Adrenal gland (tissue), 12 donors: Measurements from ENCODE around the gene VPS39. TPM values are rescaled to one million over a fixed set of nuclear protein-coding genes. Genes with fewer than 3 reads are reported as not detected.

Experiments used
- DNase-seq, 7 donors: peaks; one replicate each; pipeline ENCODE4 v3.0.0-alpha.2; 2019 to 2020
- H3K27ac ChIP-seq, 5 donors: fragments of 200-600 bp; sonication (generic) in 4 of 5; 1 replicate in 3 of 5; 2 replicates in 2 of 5; pipeline versions ENCODE4 v1.5.1 to v1.8.0; 2016 to 2020; ENCODE audit warnings: mild to moderate bottlenecking in 1 of 5
- H3K27me3 ChIP-seq: fragments of 200-600 bp; 2 replicates; pipeline ENCODE4 v1.8.0; 2021
- H3K36me3 ChIP-seq, 2 donors: fragments of 200-600 bp; replicated peaks in 1 of 2; 1 replicate in 1 of 2; 2 replicates in 1 of 2; pipeline versions ENCODE4 v1.5.1 to v1.8.0; 2018 to 2022
- H3K4me1 ChIP-seq, 2 donors: fragments of 200-600 bp; replicated peaks in 1 of 2; 1 replicate in 1 of 2; 2 replicates in 1 of 2; pipeline versions ENCODE4 v1.5.1 to v1.8.0; 2018 to 2021
- H3K4me3 ChIP-seq, 4 donors: fragments of 200-600 bp; sonication (generic) in 3 of 4; one replicate each; pipeline ENCODE4 v1.5.1; 2016 to 2018
- H3K9me3 ChIP-seq, 3 donors: fragments of 200-600 bp; sonication (generic) in 1 of 3; replicated peaks in 1 of 3; 1 replicate in 2 of 3; 2 replicates in 1 of 3; pipeline versions ENCODE4 v1.5.1 to v1.8.0; 2016 to 2021
- POLR2A ChIP-seq, 2 donors: fragments of 450-650 bp; IDR thresholded peaks; one replicate each; pipeline ENCODE4 v1.6.1; 2017; ENCODE audit warnings: antibody characterized with exemption in 2 of 2, mild to moderate bottlenecking in 2 of 2, moderate library complexity in 1 of 2
- WGBS, 4 donors: extraction: QIAGEN DNeasy Blood & Tissue Kit in 2 of 4; methylation state at CpG; one replicate each; pipeline versions ENCODE4 v1.1.5 to v1.1.7; 2013 to 2017; 5-methylcytosine and 5-hydroxymethylcytosine counted together
- intact Hi-C, 2 donors: fragments of 100-400 bp; cut with DNase I; formaldehyde crosslinking; loops; one replicate each; pipeline versions ENCODE4 v1.14.1 to v1.15.0; 2022 to 2023
- polyA plus RNA-seq, 3 donors: library from polyadenylated mRNA; stranded (reverse); fragments of 200-250 nt in 2 of 3; fragments of 350-450 nt in 1 of 3; fragmentation: Illumina TruSeq in 1 of 3; extraction: RNeasy Lipid Tissue Mini Kit (QIAGEN cat#74804) in 1 of 3; gene quantifications; one replicate each; pipeline ENCODE4 v1.2.3, GENCODE V29; 2013 to 2014
- total RNA-seq, 9 donors: library from RNA; depleted of rRNA in 4 of 9; stranded (reverse); fragments of >200 nt in 4 of 9; fragments of 120-200 nt in 1 of 9; fragmentation: NEBNext Ultra II Directional in 1 of 9; extraction: Animal tissue kit (Norgen Biotek cat#: 25700) in 1 of 9; gene quantifications; one replicate each; pipeline versions ENCODE4 v1.1.0 to v1.2.4, GENCODE V29; 2013 to 2023
- TF ChIP-seq, protein P1 (sequence below), 6 experiments: fragments of 450-650 bp in 4 of 6; fragments of 200-600 bp in 2 of 6; sonication (generic) in 1 of 6; IDR thresholded peaks; 1 replicate in 5 of 6; 2 replicates in 1 of 6; pipeline versions ENCODE4 v1.5.1 to v1.8.0; 2016 to 2021; ENCODE audit warnings: antibody characterized with exemption in 6 of 6, mild to moderate bottlenecking in 2 of 6, moderate library complexity in 1 of 6
- donor health status: healthy with polysubstance abuse.
- donor health status: Bipolar disorder and iron deficiency.
- donor health status: DM: yes; HTN: yes; CAD: no.
- donor health status: DM: no; HTN: no; CAD: no.
- donor health status: DM: no; HTN: no; CAD: no.
- donor health status: DM: yes; HTN: yes; CAD: no.

The VPS39 gene
- total and polyA plus RNA-seq, 12 donors = 42.4 to 159 (median 70.4) TPM

DNA sequence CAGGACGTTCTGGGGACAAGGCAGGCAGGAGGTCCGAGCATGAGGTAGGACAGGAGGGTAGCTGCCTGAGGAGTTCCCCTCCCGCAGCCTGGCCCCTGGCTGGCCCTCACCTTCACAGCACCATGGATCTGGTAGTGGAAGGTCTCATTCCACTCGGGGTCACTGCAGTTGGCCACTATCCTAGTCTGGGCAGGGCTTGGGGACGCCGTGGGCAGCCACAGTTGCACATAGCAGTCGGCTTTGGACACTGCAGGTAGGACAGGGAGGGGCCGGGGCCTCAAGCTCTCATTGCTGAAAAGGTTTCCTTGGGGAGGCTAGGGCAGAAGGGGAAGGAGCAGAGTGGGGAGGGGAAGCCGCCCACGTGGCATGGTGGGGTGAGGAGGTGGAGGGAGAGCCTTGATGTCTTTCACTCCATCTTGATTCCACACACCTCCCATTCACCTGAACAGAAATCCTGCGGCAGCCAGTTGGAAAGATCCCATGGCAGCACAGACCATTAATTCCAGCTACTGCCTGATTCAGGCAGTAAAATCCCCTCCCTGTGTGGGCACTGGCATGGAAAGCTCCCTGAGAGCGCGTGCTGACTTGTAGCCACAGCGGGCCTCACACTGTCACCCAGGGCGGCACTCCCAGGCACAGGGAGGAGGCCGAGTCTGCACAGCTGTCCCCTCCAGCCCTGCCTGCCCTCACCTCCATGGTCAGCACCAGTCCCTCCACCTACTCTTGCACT lies 53.7 kb downstream of the VPS39 start:
- 81 to 89% (median 83%) methylated on average over 15 to 16 of the region's 16 CpGs for WGBS, 4 donors
- intact Hi-C loops = no loop called here

DNA sequence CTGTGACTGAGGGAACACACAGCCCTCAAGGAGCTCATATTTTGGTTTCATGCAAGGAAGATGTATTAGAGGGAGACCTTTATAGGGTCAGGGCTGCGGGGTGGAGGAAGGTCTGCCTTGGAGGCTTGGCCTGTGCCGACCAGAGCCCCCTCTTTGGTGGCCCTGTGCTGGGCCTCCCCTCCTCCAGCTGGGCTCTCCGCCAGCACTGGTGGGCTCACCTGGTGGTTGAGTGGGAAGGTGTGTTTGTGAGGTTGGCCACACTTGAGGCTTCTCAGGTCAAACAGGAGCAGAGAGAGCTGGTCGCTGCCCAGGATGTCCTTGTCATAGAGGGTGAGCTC lies 54.3 kb downstream of the VPS39 start:
- DNase-seq = peak in 1 of 7 donors; percentile 2
- 78 to 100% (median 90%) methylated on average over 1 to 4 of the region's 4 CpGs for WGBS, 4 donors
- no peaks in the 10 kb centered on the region for H3K9me3 ChIP-seq
- no peaks in the 10 kb centered on the region for H3K27me3 ChIP-seq
- TF ChIP-seq POLR2A (IDR thresholded peaks at IDR 0.05) = no peak
- TF ChIP-seq, protein P1, sequence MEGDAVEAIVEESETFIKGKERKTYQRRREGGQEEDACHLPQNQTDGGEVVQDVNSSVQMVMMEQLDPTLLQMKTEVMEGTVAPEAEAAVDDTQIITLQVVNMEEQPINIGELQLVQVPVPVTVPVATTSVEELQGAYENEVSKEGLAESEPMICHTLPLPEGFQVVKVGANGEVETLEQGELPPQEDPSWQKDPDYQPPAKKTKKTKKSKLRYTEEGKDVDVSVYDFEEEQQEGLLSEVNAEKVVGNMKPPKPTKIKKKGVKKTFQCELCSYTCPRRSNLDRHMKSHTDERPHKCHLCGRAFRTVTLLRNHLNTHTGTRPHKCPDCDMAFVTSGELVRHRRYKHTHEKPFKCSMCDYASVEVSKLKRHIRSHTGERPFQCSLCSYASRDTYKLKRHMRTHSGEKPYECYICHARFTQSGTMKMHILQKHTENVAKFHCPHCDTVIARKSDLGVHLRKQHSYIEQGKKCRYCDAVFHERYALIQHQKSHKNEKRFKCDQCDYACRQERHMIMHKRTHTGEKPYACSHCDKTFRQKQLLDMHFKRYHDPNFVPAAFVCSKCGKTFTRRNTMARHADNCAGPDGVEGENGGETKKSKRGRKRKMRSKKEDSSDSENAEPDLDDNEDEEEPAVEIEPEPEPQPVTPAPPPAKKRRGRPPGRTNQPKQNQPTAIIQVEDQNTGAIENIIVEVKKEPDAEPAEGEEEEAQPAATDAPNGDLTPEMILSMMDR (IDR thresholded peaks at IDR 0.05) = no peak
- intact Hi-C loops = no loop called here
- H3K36me3 ChIP-seq = no peaks in the 10 kb centered on the region
- H3K4me3 ChIP-seq = no peak overlapping the region
- no peak overlapping the region for H3K27ac ChIP-seq
- peaks cover 8 to 9% of the 10 kb centered on the region in 2 donors for H3K4me1 ChIP-seq

More for the DNA sequence above, 53.7 kb downstream of the VPS39 start:
- no peak overlapping the region for H3K4me3 ChIP-seq
- no peaks in the 10 kb centered on the region for H3K9me3 ChIP-seq
- TF ChIP-seq POLR2A (IDR thresholded peaks at IDR 0.05) = no peak
- TF ChIP-seq, protein P1 (IDR thresholded peaks at IDR 0.05) = no peak
- H3K27me3 ChIP-seq = no peaks in the 10 kb centered on the region
- H3K4me1 ChIP-seq = peaks cover 8 to 12% of the 10 kb centered on the region in 2 donors
- H3K27ac ChIP-seq = no peak overlapping the region
- peaks cover 0 to 5% of the 10 kb centered on the region in 2 donors for H3K36me3 ChIP-seq
- DNase-seq = no peak

DNA sequence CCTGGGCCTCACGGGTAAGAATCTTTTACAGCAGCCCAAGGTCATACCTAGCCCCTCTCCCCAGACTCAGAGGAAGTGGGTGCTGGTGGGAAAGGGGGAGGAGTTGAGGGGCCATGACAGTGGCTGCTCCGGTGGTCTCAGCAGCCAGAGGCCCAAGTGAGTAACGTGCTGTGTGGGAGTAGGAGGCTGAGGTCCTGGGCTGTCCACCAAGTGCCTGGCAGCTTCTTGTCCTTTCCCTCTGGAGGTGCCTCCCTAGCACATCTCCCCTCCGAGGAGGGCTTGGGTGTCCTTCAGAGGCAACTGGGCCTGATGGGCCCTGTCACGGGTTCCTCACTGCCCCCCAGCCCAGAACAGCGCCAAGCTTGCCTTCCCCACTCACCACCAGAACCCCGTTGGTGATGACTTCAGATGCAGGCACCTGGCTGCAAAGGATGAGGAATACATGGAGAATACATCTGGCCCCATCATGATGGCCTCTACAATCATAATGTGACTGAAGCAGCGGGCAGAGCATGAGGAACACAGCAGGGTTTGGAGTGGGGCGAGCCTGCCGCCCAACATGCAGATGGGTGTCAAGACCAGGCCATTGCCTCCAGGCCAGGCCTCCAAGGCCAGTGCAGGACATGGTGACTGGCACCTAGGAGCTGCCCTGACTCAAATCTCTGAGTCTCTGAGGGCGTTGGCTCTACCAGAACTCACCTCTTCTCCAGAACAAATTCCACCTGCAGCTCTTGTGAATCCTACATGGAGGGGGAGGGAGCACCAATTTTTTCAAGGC lies 55.0 kb downstream of the VPS39 start:
- intact Hi-C loops = no loop called here
- 84 to 91% (median 89%) methylated on average over 7 to 11 of the region's 11 CpGs for WGBS, 4 donors
- no peak overlapping the region for H3K27ac ChIP-seq

More for the DNA sequence above, 55.0 kb downstream of the VPS39 start:
- Histone ChIP-seq H3K4me1 (peaks cover 1 to 2% of the 10 kb centered on the region in 2 donors), H3K27me3 (no peaks in the 10 kb centered on the region), H3K4me3 (no peak overlapping the region), H3K9me3 (no peaks in the 10 kb centered on the region), H3K36me3 (no peaks in the 10 kb centered on the region)
- TF ChIP-seq, protein P1 (IDR thresholded peaks at IDR 0.05) = no peak
- no peak for TF ChIP-seq POLR2A (IDR thresholded peaks at IDR 0.05)
- peak in 1 of 7 donors; percentile 4 for DNase-seq
